Measurements from ENCODE around the gene NPAS3.

The NPAS3 gene

GRCh38 chr14:33491112-33491511, 552.4 kb downstream of the NPAS3 start:
- FAIRE-seq, result no peak

DNA sequence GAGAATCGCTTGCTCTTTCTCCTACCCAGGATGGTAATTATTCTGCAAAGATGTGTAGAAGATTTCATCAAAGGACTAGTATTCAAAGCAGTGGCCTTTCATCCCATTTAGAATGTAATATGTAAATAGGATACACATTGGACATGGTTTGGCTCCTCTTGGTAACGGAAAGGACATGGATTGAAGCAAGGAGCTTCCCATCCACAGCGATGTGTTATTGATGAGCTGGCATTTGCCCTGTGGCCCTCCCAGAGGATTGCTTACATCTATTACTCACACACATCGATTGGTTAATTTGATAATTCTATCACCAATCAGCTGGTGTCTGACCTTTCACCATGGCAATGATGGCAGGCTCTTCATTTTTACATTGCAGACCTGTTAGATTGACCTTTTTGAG, 553.8 kb downstream of the NPAS3 start:
- FAIRE-seq, result no peak

DNA sequence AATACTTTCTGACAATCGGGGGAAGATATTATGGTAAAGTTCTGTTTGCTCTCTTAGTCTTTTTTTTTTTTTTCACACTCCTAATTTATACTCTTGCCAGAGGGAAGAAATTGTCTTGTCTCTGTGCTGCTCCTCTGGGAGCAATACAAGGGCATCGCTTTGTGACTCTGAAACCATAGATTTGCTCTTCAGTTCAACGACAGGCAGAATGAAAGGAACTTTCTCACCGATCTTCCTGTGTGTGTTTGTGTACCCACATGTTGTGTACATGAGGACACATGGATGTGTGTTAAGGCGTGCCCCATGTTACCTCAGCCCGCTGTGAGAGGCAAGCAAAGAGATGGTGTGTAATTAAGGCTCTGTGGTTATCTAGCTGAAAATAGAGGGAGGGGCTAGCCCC, 554.6 kb downstream of the NPAS3 start:
- no peak for FAIRE-seq

- FAIRE-seq, result no peak
These were observed 555.3 kb downstream of the NPAS3 start for GRCh38 chr14:33493990-33494389.

- FAIRE-seq, result no peak
These were observed 561.0 kb downstream of the NPAS3 start for GRCh38 chr14:33499687-33500086.

GRCh38 chr14:33504246-33505099, 565.8 kb downstream of the NPAS3 start:
- FAIRE-seq, result no peak

GRCh38 chr14:33505266-33505962, 566.7 kb downstream of the NPAS3 start:
- no peak for FAIRE-seq

DNA sequence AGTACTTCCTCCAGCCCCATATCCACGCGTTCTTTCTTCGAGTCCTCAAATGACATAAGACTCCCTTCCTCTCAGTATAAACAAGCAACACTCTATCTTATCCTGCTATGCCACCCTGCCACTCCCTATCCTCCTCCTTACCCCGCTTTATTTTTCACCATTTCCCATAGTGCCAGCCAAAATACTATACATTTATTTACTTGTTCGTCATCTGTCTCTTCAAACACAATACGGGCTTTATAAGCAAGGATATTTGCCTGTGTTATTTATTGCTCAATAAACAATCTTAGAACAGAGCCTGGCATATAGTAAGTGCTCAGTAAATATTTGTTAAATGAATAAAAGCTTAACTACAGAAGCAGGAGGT, 567.3 kb downstream of the NPAS3 start:
- no peak for FAIRE-seq

DNA sequence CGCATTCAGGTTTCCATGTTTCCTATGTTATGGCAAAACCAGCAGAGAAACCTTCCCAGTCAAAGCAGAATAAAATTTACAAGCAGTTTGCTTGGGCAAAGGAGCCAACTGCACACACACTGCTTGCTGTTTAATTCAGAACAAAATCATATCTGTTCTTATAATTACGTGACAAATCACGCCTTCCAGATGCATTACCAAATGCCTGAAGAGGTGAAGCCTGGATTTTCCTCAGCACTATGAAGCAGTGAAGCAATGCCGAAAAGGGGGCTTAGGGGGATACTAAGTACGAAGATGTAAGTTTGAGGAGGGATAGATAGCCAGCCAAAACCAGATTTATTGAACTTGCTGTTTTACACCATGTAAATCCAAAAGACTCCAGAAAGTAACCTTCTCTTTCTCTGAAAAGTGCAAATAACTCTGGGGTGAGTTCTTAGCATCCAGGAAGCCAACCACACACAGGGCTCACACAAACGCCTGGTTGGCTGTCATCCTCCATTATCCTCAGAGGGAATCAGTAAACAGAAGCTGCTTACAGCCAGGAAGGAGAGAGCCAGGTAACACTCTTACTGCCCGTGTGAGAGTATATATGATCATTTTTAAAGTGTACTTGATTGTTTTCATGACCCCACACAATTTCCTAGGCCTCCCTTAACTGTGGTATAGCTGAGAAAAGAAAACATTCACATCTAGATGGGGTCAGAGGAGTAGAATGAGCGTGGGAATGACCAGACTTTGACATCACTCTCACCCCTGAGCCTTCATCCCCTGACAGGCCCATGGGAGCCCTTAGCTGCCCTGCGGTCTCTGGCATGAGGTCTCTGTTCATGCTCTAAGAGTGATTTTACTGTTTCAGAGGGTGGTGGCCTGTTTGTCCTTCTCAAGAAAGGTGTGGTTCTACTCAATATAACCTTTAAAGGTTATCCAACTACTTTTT, 569.7 kb downstream of the NPAS3 start:
- FAIRE-seq, result no peak

- FAIRE-seq, result no peak
These were observed 570.8 kb downstream of the NPAS3 start for GRCh38 chr14:33509454-33509853.

DNA sequence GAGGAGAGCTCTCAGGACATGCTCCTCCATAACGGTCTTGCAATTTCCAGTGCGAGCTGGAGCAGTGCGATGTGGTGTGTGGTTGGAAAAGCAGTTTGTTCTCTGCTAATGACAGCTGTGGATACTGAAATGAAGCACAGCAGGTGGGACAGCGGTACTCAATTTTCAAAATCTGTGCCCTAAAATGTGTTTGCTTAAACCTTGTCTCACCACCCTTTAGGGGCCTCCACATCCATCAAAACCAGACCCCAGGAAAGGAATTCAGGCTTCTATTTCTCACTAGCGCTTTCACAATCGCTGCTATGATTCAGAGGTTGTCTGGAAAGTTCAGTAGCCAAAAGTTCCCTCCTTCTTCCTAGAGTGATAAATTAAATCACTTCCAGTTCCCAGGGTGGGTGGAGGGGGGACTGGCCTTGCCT, 571.4 kb downstream of the NPAS3 start:
- FAIRE-seq, result no peak

- no peak for FAIRE-seq
These were observed 572.3 kb downstream of the NPAS3 start for GRCh38 chr14:33510991-33511390.

- FAIRE-seq, result no peak
These were observed 573.4 kb downstream of the NPAS3 start for GRCh38 chr14:33511851-33512640.

DNA sequence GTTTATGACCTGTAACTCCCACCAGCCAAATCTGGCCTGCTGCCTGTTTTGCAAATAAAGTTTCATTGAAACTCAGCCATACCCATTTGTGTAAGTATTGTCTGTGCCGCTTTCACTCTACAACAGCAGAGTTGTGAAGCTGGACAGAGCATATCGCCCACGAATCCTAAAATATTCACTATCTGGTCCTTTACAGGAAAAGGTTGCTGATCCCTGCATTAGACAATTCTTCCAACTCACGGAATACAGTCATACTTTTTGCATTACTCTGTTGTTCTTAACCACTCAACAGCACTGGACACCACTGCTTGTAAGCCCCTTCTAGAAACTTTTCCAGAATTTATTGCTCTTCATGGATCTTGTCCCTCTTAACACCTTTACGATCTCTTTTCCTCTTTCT, 576.8 kb downstream of the NPAS3 start:
- FAIRE-seq, result no peak

DNA sequence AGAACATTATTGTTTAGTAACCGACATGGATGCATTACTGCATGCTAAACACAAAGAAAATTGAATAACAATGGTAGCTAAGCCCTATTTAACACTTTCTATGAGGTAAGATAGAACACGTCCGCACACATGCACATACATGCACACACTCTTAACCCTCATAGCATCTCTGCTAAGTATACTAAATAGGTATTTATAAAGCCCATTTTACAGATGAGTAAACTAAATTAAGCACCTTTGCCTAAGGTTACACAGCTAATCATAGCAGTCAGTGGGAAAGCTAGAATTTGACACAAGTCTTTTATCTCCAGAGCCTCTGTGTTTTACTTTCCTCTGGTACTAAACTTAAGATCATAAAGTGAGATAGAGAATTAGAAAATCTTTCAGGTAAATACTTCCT, 577.2 kb downstream of the NPAS3 start:
- FAIRE-seq, result no peak

DNA sequence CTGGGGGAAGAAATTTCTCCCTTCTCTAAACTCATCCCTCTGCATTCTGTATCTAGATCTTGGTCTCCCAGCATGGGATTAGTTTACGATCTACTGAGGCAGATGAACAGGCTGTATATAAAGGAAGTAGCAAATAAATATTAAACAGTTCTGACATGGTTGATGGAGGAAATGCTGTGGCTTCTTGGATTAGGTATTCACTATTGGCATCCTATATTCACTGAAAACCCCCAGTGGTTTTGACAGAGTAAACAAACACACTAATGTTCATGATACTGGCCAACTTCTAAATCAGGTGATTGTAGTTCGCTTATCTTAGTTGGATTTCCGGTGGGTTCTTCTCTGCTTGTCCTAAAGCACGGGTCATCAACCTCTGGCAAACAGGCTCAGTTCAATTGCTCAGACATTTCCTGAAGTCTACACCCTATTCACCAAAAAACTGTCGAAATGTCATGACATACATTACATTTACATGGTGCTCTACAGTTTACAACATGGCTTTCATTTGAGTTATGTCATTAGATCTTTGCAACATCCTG, 578.3 kb downstream of the NPAS3 start:
- FAIRE-seq, result no peak

DNA sequence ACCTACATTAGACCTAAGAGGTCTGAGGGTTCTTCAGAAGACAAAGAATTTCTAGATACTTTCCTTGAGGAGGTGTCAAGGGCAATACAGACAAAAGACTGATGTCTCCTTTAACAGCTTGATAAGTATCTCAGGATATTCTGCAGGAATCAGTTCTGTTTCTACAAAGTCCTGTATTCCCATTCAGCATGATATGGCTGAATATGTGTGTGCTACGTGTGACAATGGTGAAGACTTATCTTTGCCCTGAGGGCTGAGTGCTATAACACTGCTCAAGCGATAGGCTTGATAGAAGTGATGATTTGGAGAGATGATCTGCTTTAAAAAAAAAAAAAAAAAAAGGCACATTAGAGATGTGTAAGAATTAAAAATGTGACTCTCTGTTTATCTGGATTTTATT, 582.5 kb downstream of the NPAS3 start:
- FAIRE-seq, result no peak

- FAIRE-seq, result no peak
These were observed 585.6 kb downstream of the NPAS3 start for GRCh38 chr14:33524244-33524643.

DNA sequence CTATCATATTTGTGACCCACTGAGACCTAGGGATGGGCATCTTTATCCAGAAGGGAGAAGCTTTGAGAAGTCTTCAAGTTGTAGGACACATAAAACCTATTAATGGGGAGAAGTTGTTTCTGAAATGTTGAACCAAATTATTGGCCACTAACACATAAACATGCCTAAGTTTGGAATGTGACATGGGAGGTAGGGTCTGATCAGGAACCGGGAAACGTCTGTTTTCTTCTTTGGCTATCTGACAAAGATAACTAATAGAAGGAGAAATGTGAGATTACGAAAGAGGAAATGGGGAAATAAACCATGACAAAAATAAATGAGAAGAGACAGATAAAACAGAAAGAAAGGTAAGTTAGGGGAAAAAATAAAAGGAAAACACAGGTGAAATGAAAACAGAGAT, 586.9 kb downstream of the NPAS3 start:
- no peak for FAIRE-seq

DNA sequence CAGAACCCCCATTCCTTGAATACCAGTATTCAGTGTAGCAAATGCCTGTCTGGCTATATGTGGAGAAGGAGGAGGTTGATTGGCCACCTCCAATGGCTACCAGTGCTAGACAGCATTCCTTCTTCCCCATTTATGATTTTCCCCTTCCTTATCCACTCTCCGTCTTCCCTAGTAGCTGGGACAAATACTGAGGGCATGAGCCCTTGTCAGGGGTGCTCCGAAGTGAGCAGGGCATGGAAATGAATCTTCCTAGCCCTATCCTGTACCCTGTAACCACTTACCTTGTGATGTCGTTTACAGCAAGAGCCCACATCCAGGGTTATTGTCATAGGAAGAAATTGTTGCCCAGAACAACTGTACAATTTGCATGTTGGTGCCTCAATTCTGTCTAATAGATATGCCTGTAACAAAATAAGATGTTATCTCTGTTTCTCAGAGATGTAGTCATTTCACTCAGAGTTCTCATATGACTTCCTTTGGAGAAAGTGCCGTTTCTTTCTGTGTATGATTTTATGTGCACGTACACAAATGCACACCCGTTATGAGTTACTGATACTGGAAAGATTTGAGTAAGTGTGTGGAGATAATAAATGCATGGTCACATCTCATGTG, 588.5 kb downstream of the NPAS3 start:
- no peak for FAIRE-seq

- FAIRE-seq, result no peak
These were observed 590.0 kb downstream of the NPAS3 start for GRCh38 chr14:33528655-33529054.

Measured in G401.6 (cell line).